Measurements from ENCODE around the gene PRSS1. TPM values are rescaled to one million over a fixed set of nuclear protein-coding genes. Genes with fewer than 3 reads are reported as not detected.
A peak's percentile ranks its signal among the peaks of the same experiment; 100 is the strongest.
"Not testable (repeated sequence)": the region's sequence is repeated elsewhere in the genome, so short reads cannot be mapped to it uniquely, and the experiment has no call there.

PRSS1 gene
- total RNA-seq, 2 donors from 2014 or later: not detected

GRCh38 chr7:142772673-142773072 is 23.4 kb downstream of the PRSS1 start:
- ATAC-seq: no peak
- Mint-ChIP-seq H3K9me3 (no peaks in the 10 kb centered on the region), H3K4me1 (ENCODE audit: low read depth in 2 of 2) (peaks cover 30 to 36% of the 10 kb centered on the region in 2 donors), H3K36me3 (peaks cover 4% of the 10 kb centered on the region), H3K4me3 (no peak overlapping the region), H3K27ac (no peak overlapping the region), H3K27me3 (no peaks in the 10 kb centered on the region)
- no peak for DNase-seq (ENCODE audit: low spot score)

DNA sequence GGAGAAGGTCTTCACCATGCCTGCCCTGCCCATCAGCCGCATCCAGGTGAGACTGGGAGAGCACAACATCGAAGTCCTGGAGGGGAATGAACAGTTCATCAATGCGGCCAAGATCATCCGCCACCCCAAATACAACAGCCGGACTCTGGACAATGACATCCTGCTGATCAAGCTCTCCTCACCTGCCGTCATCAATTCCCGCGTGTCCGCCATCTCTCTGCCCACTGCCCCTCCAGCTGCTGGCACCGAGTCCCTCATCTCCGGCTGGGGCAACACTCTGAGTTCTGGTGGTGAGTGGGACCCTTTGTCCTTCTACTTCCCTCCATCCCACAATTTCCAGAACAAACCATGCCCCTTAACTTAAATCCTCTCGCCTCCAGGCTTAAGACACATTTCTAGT is 24.0 kb downstream of the PRSS1 start:
- H3K27ac Mint-ChIP-seq: peak overlapping the region in 1 of 2 donors; percentile 13
- peaks cover 4% of the 10 kb centered on the region for H3K36me3 Mint-ChIP-seq
- no peaks in the 10 kb centered on the region for H3K27me3 Mint-ChIP-seq
- ATAC-seq: no peak
- H3K9me3 Mint-ChIP-seq: no peaks in the 10 kb centered on the region
- H3K4me3 Mint-ChIP-seq: no peak overlapping the region
- peaks cover 30 to 41% of the 10 kb centered on the region in 2 donors for H3K4me1 Mint-ChIP-seq (ENCODE audit: low read depth in 2 of 2)
- DNase-seq (ENCODE audit: low spot score): no peak

DNA sequence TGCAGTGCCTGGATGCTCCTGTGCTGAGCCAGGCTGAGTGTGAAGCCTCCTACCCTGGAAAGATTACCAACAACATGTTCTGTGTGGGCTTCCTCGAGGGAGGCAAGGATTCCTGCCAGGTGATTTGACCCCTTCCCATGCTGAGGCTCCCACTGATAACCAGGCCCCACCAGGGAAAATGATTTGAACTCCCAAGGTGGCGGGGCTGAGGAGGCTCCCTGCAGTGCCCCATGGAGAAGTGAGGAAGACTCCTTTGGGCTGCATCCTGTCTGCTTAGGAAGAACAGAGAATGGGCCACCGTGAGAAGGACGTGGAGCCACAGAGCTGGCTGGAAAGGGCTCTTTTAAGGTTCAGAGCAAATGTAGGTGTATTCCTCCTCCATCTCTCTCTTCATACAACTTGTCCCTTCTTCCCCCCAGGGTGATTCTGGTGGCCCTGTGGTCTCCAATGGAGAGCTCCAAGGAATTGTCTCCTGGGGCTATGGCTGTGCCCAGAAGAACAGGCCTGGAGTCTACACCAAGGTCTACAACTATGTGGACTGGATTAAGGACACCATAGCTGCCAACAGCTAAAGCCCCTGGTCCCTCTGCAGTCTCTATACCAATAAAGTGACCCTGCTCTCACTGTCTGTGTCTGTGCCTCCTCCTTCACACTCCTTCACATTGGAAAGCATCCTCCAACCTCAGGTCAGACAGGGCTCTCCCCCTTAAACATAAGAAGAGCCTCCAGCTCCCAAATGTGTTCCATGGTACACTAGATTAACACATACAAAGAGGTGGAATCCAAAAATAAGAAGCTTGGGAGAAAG is 24.9 kb downstream of the PRSS1 start:
- DNase-seq (ENCODE audit: low spot score): no peak
- peak overlapping the region in 1 of 2 donors; percentile 13 for H3K27ac Mint-ChIP-seq
- H3K27me3 Mint-ChIP-seq: no peaks in the 10 kb centered on the region
- no peak overlapping the region for H3K4me3 Mint-ChIP-seq
- no peak for ATAC-seq
- H3K36me3 Mint-ChIP-seq: peaks cover 4% of the 10 kb centered on the region
- H3K9me3 Mint-ChIP-seq: no peaks in the 10 kb centered on the region
- peaks cover 30 to 44% of the 10 kb centered on the region in 2 donors for H3K4me1 Mint-ChIP-seq (ENCODE audit: low read depth in 2 of 2)

GRCh38 chr7:142774826-142775225 is 25.6 kb downstream of the PRSS1 start:
- peaks cover 30 to 41% of the 10 kb centered on the region in 2 donors for H3K4me1 Mint-ChIP-seq (ENCODE audit: low read depth in 2 of 2)
- no peak for DNase-seq (ENCODE audit: low spot score)
- no peaks in the 10 kb centered on the region for H3K27me3 Mint-ChIP-seq
- H3K27ac Mint-ChIP-seq: peak overlapping the region in 1 of 2 donors; percentile 13
- H3K4me3 Mint-ChIP-seq: no peak overlapping the region
- no peaks in the 10 kb centered on the region for H3K9me3 Mint-ChIP-seq
- peaks cover 4% of the 10 kb centered on the region for H3K36me3 Mint-ChIP-seq
- ATAC-seq: no peak

DNA sequence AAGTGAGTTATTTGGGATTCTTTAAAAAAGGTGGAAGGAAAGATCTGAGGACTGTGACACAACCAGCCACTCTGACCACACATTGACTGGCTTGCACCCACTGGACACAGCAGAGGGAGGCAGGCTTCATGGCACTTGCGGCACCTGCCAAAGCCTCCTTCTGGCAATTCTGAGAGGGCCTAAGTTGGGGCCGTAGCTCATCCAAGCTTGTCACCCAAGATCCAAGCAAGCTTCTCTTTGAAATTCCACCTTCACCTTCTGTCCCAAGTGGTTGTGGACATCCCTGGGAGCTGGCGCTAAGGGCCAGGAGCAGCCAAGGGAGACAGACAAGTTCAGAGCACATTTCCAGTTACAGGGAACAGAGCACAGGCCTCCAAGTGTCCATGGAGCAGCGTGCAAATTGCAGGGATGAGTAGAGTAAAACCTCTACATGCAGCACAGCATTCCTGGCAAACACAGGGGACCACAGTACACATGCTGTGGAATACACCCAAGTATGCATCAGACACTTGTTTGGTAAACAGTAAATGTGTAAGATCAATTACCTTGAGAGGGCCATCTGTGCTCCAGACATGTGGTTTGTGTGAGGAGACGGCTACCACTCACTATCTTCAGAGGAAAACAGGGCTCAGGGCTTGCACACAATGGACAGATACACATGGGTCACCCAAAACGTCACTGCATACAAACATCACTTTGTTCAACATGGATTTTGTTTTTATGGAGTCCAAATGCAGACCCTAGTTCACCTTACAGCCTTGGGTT is 26.3 kb downstream of the PRSS1 start:
- ATAC-seq: peak in 1 of 2 donors; percentile 3

DNA sequence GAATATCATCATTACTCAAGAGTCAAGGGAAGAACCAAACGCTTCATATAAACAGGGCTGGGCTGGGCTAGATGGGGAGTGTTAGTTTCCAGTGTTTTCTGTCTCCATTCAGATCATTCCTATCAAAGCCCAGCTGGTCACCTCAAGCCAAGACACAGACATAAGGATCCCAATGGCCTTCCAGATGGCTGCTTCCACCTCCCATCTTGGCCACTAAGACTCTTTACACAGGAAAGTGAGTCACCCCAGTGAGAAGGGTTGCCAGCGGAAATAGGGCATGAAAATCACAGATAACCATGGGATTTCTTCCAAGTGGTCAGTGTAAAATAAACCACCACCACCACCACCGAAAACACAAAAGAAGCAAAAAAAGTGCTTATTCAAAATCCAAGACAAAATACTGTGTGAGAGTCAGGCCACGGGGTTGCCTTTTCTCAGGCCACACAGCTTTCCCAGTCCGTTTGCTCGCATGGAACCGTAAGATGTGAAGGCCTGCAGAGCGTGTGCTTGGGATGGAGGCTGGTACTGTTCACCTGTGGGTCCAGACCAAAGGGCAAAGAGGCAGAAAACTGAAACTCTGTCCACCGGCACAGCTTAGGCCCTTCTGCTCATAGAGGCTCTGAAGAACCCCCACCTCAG is 27.1 kb downstream of the PRSS1 start:
- H3K4me3 Mint-ChIP-seq: no peak overlapping the region
- DNase-seq (ENCODE audit: low spot score) (peak; percentile 59), ATAC-seq (peak; percentile 22 to 52)
- H3K36me3 Mint-ChIP-seq: peaks cover 4% of the 10 kb centered on the region
- no peaks in the 10 kb centered on the region for H3K27me3 Mint-ChIP-seq
- H3K9me3 Mint-ChIP-seq: no peaks in the 10 kb centered on the region
- H3K27ac Mint-ChIP-seq: peak overlapping the region in 1 of 2 donors; percentile 13
- peaks cover 26 to 36% of the 10 kb centered on the region in 2 donors for H3K4me1 Mint-ChIP-seq (ENCODE audit: low read depth in 2 of 2)

More for the DNA sequence above, 26.3 kb downstream of the PRSS1 start:
- H3K36me3 Mint-ChIP-seq, H3K9me3 Mint-ChIP-seq, H3K4me3 Mint-ChIP-seq, H3K27me3 Mint-ChIP-seq: not testable (repeated sequence)
- H3K27ac Mint-ChIP-seq: peak overlapping the region in 1 of 2 donors; percentile 13
- DNase-seq (ENCODE audit: low spot score): peak; percentile 15
- peaks cover 33 to 40% of the 10 kb centered on the region in 2 donors for H3K4me1 Mint-ChIP-seq (ENCODE audit: low read depth in 2 of 2)

GRCh38 chr7:142776845-142777225 is 27.6 kb downstream of the PRSS1 start:
- H3K27me3 Mint-ChIP-seq, ATAC-seq: not testable (repeated sequence)
- H3K4me1 Mint-ChIP-seq (ENCODE audit: low read depth in 2 of 2): peaks cover 27 to 34% of the 10 kb centered on the region in 2 donors

GRCh38 chr7:142777318-142777717 is 28.0 kb downstream of the PRSS1 start:
- no peak overlapping the region for H3K27ac Mint-ChIP-seq
- no peak for ATAC-seq

More at GRCh38 chr7:142776845-142777225, 27.6 kb downstream of the PRSS1 start:
- not testable (repeated sequence) for H3K36me3 Mint-ChIP-seq; H3K9me3 Mint-ChIP-seq; DNase-seq (ENCODE audit: low spot score); H3K27ac Mint-ChIP-seq
- peak overlapping the region; percentile 18 for H3K4me3 Mint-ChIP-seq

DNA sequence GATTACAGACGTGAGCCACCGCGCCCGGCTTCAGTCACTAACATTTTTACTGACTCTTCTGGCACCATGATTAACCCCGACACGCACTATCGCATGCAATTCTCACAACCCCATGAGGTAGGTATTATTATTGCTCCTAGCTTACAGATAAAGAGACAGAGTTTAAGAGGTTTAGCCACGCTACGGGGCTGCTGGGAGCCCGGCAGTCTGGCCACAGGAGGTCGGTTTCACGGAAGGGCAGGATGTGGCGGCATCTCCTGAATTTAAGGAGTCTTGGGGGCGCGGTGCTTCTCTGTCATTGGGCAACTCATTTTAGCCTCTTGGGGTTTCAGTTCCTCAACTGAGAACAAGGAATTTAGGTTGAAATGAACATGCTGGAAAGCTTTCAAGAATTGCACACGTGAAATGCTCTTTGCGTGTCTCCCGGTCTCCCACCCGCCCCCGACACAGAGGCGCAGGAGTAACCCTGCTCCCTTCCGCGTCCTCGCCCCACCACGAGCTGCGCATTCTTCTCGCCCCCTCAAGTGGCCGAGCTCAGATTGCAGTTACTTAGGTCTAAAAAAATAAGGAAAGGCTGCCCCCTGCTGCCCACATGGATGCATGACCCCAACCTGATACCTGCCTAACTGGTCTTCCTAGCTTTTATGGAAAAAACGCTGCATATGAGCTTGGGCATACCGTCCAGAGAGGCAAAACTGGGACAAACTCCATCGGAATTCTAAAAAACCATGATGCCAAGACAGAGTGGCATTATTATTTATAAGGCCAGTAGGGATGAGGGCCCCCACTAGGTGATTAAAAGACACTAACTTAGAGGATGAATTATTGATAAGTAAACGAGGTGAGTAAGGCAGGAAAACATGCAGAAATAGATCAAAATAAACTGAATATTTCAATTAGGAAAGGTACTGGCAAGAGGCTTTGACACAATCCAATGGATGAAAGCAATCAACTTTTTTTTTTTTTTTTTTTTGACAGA is 33.9 kb downstream of the PRSS1 start:
- Mint-ChIP-seq H3K27me3 (no peaks in the 10 kb centered on the region), H3K9me3 (no peaks in the 10 kb centered on the region), H3K4me1 (ENCODE audit: low read depth in 2 of 2) (peaks cover 47 to 57% of the 10 kb centered on the region in 2 donors), H3K4me3 (peak overlapping the region; percentile 87), H3K36me3 (no peaks in the 10 kb centered on the region), H3K27ac (peak overlapping the region; percentile 94 to 97)
- ATAC-seq (peak; percentile 81 to 90), DNase-seq (ENCODE audit: low spot score) (peak; percentile 88)

More at GRCh38 chr7:142777318-142777717, 28.0 kb downstream of the PRSS1 start:
- peaks cover 31 to 35% of the 10 kb centered on the region in 2 donors for H3K4me1 Mint-ChIP-seq (ENCODE audit: low read depth in 2 of 2)
- H3K4me3 Mint-ChIP-seq: peak overlapping the region; percentile 18
- H3K36me3 Mint-ChIP-seq: peaks cover 4% of the 10 kb centered on the region
- H3K9me3 Mint-ChIP-seq: no peaks in the 10 kb centered on the region
- no peak for DNase-seq (ENCODE audit: low spot score)
- no peaks in the 10 kb centered on the region for H3K27me3 Mint-ChIP-seq

DNA sequence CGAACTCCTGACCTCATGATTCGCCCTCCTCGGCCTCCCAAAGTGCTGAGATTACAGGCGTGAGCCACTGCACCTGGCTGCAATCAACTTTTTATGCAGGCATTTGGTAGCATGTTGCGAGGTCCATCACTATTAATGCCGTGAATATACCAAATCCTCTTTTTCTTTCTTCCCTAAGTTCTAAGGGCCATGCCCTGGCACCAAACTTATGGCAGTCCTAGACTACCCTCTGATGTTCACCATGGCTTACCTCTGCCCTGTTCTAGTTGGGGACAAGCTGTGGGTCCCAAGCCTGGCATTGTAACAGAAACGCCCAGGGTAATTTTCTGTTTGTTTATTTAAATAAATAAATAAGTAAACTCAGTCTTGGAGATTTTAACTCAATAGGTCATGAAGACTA is 34.8 kb downstream of the PRSS1 start:
- peak overlapping the region; percentile 94 to 97 for H3K27ac Mint-ChIP-seq
- peak overlapping the region; percentile 93 for H3K4me3 Mint-ChIP-seq
- DNase-seq (ENCODE audit: low spot score) (no peak), ATAC-seq (no peak)
- peaks cover 51 to 66% of the 10 kb centered on the region in 2 donors for H3K4me1 Mint-ChIP-seq (ENCODE audit: low read depth in 2 of 2)
- H3K27me3 Mint-ChIP-seq: no peaks in the 10 kb centered on the region
- H3K36me3 Mint-ChIP-seq: peaks cover 2% of the 10 kb centered on the region
- H3K9me3 Mint-ChIP-seq: no peaks in the 10 kb centered on the region

DNA sequence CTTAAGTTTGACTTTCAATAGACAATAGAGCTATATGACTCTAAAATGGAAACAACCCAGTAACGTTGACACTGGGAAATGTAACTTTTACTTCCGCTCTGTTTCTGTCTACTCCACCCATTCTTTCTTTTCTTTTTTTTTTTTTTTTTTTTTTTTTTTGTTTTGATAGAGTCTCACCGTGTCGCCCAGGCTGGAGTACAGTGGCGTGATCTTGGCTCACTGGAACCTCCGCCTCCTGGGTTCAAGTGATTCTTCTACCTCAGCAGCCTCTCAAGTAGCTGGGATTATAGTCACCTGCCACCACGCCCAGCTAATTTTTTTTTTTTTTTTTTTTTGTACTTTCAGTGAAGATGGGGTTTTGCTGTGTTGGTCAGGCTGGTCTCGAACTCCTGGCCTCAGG is 35.4 kb downstream of the PRSS1 start:
- H3K4me3 Mint-ChIP-seq: peak overlapping the region; percentile 93
- peaks cover 6% of the 10 kb centered on the region for H3K36me3 Mint-ChIP-seq
- H3K27me3 Mint-ChIP-seq: no peaks in the 10 kb centered on the region
- no peak for DNase-seq (ENCODE audit: low spot score)
- no peaks in the 10 kb centered on the region for H3K9me3 Mint-ChIP-seq
- no peak for ATAC-seq
- H3K27ac Mint-ChIP-seq: peak overlapping the region; percentile 94 to 97
- H3K4me1 Mint-ChIP-seq (ENCODE audit: low read depth in 2 of 2): peaks cover 56 to 72% of the 10 kb centered on the region in 2 donors

- peak; percentile 72 for DNase-seq (ENCODE audit: low spot score)
- Mint-ChIP-seq H3K36me3 (peaks cover 6% of the 10 kb centered on the region), H3K27me3 (no peaks in the 10 kb centered on the region), H3K9me3 (no peaks in the 10 kb centered on the region), H3K27ac (peak overlapping the region; percentile 94 to 97), H3K4me1 (ENCODE audit: low read depth in 2 of 2) (peaks cover 58 to 78% of the 10 kb centered on the region in 2 donors), H3K4me3 (peak overlapping the region; percentile 93)
- ATAC-seq: peak; percentile 72 to 83
Observed at GRCh38 chr7:142785841-142786250, 36.6 kb downstream of the PRSS1 start.
